Endothelial cell (in vitro differentiated cells): Measurements from ENCODE around the gene SCAF8. TPM values are rescaled to one million over a fixed set of nuclear protein-coding genes. Genes with fewer than 3 reads are reported as not detected.
"Not testable (repeated sequence)": the region's sequence is repeated elsewhere in the genome, so short reads cannot be mapped to it uniquely, and the experiment has no call there.

ENCODE experiments used
- DNase-seq: peaks from one replicate; pipeline ENCODE4 v3.0.0; 2021; ENCODE audit warnings: low spot score
- H3K27ac Mint-ChIP-seq: one replicate; pipeline ENCODE4 v1.8.0; 2021; ENCODE audit warnings: mixed read lengths, inconsistent platforms; ENCODE audit not compliant: unreplicated experiment
- H3K27me3 Mint-ChIP-seq: one replicate; pipeline ENCODE4 v1.8.0; 2021; ENCODE audit warnings: mild to moderate bottlenecking, moderate library complexity, mixed read lengths, inconsistent platforms; ENCODE audit not compliant: unreplicated experiment
- H3K36me3 Mint-ChIP-seq: one replicate; pipeline ENCODE4 v1.8.0; 2021; ENCODE audit warnings: mild to moderate bottlenecking, low read depth, mixed read lengths, inconsistent platforms; ENCODE audit not compliant: unreplicated experiment
- H3K4me1 Mint-ChIP-seq: one replicate; pipeline ENCODE4 v1.8.0; 2021; ENCODE audit warnings: mild to moderate bottlenecking, mixed read lengths, inconsistent platforms; ENCODE audit not compliant: unreplicated experiment
- H3K4me3 Mint-ChIP-seq: one replicate; pipeline ENCODE4 v1.8.0; 2021; ENCODE audit warnings: mild to moderate bottlenecking, mixed read lengths, inconsistent platforms; ENCODE audit not compliant: unreplicated experiment
- H3K9me3 Mint-ChIP-seq: one replicate; pipeline ENCODE4 v1.8.0; 2021; ENCODE audit warnings: mixed read lengths, inconsistent platforms; ENCODE audit not compliant: unreplicated experiment
- CTCF ChIP-seq: fragments of 200-600 bp; sonication (generic); IDR thresholded peaks from one replicate; pipeline ENCODE4 v1.5.0; 2021; ENCODE audit warnings: antibody characterized with exemption; ENCODE audit not compliant: unreplicated experiment
- total RNA-seq: library from RNA; stranded (reverse); fragmentation: NEBNext Ultra II Directional; extraction: Animal tissue kit (Norgen Biotek cat#: 25700); gene quantifications from one replicate; pipeline ENCODE4 v1.2.1, GENCODE V29; 2021; ENCODE audit not compliant: unreplicated experiment

SCAF8 gene
- total RNA-seq, 1 donor from 2014 or later, result 51.4 TPM

GRCh38 chr6:154742891-154743290 lies 9.7 kb downstream of the SCAF8 start:
- no peak overlapping the region for H3K27ac Mint-ChIP-seq
- no peak for TF ChIP-seq CTCF
- no peaks in the 10 kb centered on the region for H3K27me3 Mint-ChIP-seq
- DNase-seq, result no peak
- H3K4me1 Mint-ChIP-seq, result peaks cover 14% of the 10 kb centered on the region
- no peaks in the 10 kb centered on the region for H3K36me3 Mint-ChIP-seq
- no peak overlapping the region for H3K4me3 Mint-ChIP-seq
- H3K9me3 Mint-ChIP-seq, result no peaks in the 10 kb centered on the region

GRCh38 chr6:154744029-154744745 lies 11.0 kb downstream of the SCAF8 start:
- DNase-seq, H3K36me3 Mint-ChIP-seq, H3K27me3 Mint-ChIP-seq, H3K4me1 Mint-ChIP-seq, H3K27ac Mint-ChIP-seq, H3K9me3 Mint-ChIP-seq, H3K4me3 Mint-ChIP-seq: not testable (repeated sequence)

GRCh38 chr6:154745243-154745642 lies 12.0 kb downstream of the SCAF8 start:
- Mint-ChIP-seq H3K4me1 (peaks cover 5% of the 10 kb centered on the region), H3K27ac (no peak overlapping the region)

GRCh38 chr6:154749341-154749740 lies 16.1 kb downstream of the SCAF8 start:
- no peak for TF ChIP-seq CTCF
- no peak overlapping the region for H3K27ac Mint-ChIP-seq

More at GRCh38 chr6:154745243-154745642, 12.0 kb downstream of the SCAF8 start:
- Mint-ChIP-seq H3K9me3 (no peaks in the 10 kb centered on the region), H3K36me3 (no peaks in the 10 kb centered on the region), H3K27me3 (no peaks in the 10 kb centered on the region), H3K4me3 (no peak overlapping the region)
- DNase-seq, result no peak
- no peak for TF ChIP-seq CTCF

GRCh38 chr6:154751011-154751800 lies 18.0 kb downstream of the SCAF8 start:
- Mint-ChIP-seq H3K4me3 (no peak overlapping the region), H3K27ac (no peak overlapping the region), H3K4me1 (peaks cover 5% of the 10 kb centered on the region), H3K27me3 (no peaks in the 10 kb centered on the region), H3K36me3 (no peaks in the 10 kb centered on the region), H3K9me3 (no peaks in the 10 kb centered on the region)
- no peak for TF ChIP-seq CTCF
- no peak for DNase-seq

More at GRCh38 chr6:154749341-154749740, 16.1 kb downstream of the SCAF8 start:
- H3K36me3 Mint-ChIP-seq, result no peaks in the 10 kb centered on the region
- H3K27me3 Mint-ChIP-seq, result no peaks in the 10 kb centered on the region
- no peaks in the 10 kb centered on the region for H3K9me3 Mint-ChIP-seq
- no peak overlapping the region for H3K4me3 Mint-ChIP-seq
- DNase-seq, result no peak
- peaks cover 5% of the 10 kb centered on the region for H3K4me1 Mint-ChIP-seq
